ENCODE results near the gene TCF15.

The TCF15 gene

DNA sequence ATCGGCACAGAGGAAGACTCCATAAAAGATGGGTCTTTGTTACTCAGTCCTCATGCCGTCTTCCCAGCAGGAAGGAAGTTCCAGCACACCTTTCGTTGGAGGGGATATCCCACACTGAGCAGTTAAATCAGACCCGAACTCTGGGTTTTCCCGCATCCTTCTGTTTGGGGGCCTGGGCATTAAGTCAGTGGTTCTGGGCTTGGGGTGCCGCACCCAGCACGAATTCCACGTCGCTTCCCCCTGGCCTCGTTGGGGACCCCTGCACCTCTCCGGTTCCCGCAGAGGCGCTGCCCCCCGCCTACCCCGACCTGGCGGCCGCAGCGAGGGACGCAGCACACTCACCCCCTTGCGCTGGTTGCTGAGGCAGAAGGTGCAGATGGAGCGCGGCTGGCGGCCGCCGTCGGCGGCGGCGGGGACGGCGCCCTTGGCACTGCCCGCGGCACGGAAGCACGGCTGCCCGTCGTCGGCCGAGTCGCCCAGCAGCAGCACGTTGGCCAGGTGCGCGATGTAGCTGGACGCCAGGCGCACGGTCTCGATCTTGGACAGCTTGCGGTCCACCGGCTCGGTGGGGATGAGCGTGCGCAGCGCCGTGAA, 641 bp downstream of the TCF15 start:
- DNase-seq (ENCODE audit: insufficient read length, low spot score) (no peak), FAIRE-seq (no peak)
- no peak for TF ChIP-seq CTCF (IDR thresholded peaks at IDR 0.05; ENCODE audit: insufficient read depth, missing control alignments)

GRCh38 chr20:608970-609369, 1.1 kb downstream of the TCF15 start:
- no peak for TF ChIP-seq CTCF (IDR thresholded peaks at IDR 0.05; ENCODE audit: insufficient read depth, missing control alignments)
- FAIRE-seq (no peak), DNase-seq (ENCODE audit: insufficient read length, low spot score) (no peak)

DNA sequence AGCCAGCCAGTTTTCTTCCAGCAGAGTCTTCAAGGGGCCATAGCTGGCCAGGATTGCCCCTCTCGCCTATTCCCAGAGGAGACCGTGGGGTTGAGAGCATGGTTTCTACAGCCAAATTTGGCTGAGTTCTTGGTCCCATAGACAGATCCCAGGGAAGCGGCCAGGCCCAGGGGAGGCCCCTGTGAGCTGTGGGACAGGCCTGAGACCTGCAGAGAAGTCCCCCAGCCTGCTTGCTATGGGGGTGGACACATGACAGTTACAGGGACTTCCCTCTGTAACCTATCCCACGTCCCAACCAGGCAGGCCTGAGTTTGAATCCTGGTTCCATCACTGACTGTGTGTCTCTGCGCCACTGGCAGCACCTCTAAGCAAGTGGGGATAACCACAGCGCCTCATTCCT, 2.6 kb downstream of the TCF15 start:
- DNase-seq (ENCODE audit: insufficient read length, low spot score) (no peak), FAIRE-seq (no peak)
- TF ChIP-seq CTCF (IDR thresholded peaks at IDR 0.05; ENCODE audit: insufficient read depth, missing control alignments), result no peak

DNA sequence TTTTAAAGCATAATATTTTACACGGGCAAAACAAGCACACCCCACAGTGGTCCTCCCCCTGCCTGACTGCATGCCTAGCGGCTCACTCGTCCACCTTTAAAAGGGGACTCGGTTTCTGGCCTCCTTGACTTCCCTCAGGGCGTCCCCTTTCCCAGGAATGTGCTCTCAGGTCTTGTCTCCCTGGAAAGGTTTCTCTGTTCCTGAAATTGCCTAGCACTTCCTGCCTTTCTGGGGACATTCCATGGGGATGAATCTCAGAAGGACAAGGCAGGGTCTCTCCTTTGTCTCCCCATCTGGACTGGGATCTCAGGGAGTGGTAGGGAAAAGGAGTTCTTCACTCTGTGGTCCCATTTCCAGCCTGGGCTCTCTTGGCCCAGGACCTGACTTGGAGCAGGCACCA, 4.9 kb downstream of the TCF15 start:
- no peak for TF ChIP-seq CTCF (IDR thresholded peaks at IDR 0.05; ENCODE audit: insufficient read depth, missing control alignments)
- DNase-seq (ENCODE audit: insufficient read length, low spot score) (no peak), FAIRE-seq (no peak)

GRCh38 chr20:603116-603640, 6.9 kb downstream of the TCF15 start:
- FAIRE-seq, result no peak
- DNase-seq (ENCODE audit: insufficient read length, low spot score), result no peak
- no peak for TF ChIP-seq CTCF (IDR thresholded peaks at IDR 0.05; ENCODE audit: insufficient read depth, missing control alignments)

- DNase-seq (ENCODE audit: insufficient read length, low spot score) (no peak), FAIRE-seq (no peak)
- TF ChIP-seq CTCF (IDR thresholded peaks at IDR 0.05; ENCODE audit: insufficient read depth, missing control alignments), result no peak
These were observed 7.8 kb downstream of the TCF15 start for GRCh38 chr20:602111-602970.

GRCh38 chr20:600736-601135, 9.4 kb downstream of the TCF15 start:
- no peak for DNase-seq (ENCODE audit: insufficient read length, low spot score)
- FAIRE-seq, result no peak
- TF ChIP-seq CTCF (IDR thresholded peaks at IDR 0.05; ENCODE audit: insufficient read depth, missing control alignments), result no peak
